NCI-H524 (cell line): ENCODE results near the gene SLC6A18.

Source experiments
- DNase-seq, 2 experiments: peaks; one replicate each; lab custom pipeline; 2025; lab: John Stamatoyannopoulos, UW

Gene SLC6A18

DNA sequence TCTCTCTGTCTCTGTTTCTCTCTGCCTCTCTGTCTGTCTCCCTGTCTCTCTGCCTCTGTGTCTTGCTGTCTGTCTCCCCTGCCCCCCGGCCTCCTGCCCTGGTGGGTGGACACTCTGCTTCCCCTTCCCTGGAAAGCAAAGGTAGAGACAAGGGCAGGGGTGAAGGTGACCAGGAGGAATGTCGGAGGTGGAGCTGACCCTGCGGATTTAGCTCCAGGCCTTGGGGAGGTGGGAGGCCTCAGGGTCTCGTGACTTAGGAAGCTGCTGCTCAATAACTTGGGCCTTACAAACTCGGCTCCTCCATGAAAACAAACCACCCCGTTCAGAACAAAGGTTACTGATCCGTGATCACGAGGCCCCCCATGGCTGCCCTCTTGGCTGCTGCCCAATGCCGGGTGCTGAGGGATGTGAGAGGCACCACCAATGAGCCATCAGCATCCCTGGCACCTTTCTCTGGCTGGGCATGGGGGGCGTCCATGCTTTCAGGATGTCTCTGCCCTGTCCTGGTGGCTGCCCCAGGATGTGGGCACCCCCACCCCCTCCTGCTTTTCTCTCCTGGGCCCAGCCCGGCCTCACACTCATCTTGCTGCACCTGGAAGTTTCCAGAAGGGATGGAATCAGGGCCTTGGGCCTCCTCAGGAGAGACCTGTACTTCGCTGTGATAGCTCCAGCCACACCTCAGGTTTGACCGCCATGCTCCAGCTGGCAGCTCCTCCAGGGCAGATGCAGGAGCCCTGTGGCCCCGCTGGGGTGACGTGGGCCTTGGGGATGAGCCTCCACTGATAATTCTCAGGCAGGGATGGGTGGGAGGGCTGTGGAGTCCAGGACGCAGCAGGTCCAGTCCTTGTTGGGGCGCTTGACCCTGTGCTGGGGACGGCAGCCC is 38.6 kb upstream of the SLC6A18 start:
- no peak for DNase-seq

DNA sequence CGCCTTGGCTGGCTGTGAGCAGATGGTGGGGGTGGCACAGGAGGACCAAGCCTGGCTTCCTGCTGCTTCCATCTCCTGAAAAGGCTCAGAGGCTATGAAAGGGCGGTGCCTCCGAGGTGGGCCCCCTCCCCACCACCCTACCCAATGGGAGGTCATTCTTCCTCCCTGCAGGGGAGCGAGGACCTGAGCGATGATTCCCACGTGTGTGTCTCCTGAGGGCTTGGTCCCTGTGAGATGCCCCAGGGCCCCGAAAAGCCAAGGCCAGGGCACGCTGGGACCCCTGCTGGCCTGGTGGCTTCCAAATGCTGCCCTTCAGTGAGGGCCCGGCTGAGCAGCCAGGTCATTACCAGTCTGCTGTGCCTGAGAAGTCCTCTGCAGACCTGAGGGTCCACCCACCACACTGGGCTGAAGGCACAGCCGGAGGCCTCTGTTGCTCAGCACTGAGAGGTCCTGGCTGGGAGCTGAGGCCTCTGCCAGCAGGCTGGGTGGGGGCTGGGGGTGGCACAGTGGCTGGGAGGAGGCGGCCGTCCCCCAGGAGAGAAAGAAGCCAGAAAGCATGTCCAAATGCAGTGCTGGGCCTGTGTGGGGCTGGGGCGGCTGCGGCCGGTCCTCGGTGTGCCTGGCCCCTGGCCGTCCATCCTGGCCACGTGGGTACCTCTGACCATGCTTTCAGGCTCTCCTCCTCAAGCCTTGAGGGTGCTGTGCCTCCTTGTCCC is 37.8 kb upstream of the SLC6A18 start:
- no peak for DNase-seq

DNA sequence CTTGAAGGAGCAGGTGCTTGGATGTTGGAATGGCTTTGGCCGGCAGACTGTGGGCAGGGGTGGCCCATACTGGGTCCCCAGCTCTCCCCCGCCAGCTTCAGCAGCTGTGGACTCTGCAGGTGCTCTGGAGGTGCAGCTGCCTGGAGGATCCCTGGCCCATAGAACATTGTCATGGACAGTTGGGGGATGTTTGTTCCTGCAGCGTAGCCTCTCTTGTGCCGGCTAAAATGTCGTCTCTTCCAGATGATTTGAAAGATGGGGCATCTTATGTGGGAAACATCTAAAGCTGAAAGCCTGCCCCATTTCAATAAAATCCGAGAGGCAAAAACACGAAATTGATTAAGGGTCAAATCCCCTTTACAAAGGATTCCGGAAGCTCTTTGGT is 37.2 kb upstream of the SLC6A18 start:
- no peak for DNase-seq

DNA sequence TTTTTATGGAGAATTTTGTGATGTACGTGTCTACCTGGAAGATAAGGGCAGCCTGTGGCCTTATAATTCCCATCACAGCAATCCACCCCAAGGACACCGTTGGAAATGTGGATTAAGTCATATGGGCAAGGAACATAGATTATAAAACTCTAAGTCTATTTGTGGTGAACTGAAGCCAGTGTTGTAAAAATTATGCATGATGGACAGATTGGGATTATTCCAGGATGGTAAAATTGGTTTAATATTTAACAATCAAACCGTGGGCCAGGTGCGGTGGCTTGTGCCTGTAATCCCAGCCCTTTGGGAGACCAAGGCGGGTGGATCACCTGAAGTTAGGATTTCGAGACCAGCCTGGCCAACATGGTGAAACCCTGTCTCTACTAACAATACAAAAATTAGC is 36.7 kb upstream of the SLC6A18 start:
- DNase-seq = no peak

DNA sequence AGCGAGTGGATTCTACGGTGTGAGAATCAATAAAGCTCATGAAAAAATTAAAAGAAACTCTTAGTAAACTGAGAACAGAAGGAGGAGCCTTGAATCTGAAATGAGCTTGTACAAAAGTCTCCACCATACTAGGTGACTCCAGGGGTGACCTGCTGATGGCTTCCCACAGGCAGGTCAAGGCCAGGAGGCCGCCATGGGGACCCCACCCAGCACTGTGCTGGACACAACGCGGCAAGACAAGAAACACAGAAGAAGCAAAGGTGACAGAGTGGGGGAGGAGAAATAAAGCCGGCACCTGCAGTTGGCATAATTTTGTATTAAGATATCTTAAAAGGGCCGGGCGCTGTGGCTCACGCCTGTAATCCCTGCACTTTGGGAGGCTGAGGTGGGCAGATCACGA is 35.9 kb upstream of the SLC6A18 start:
- no peak for DNase-seq

DNA sequence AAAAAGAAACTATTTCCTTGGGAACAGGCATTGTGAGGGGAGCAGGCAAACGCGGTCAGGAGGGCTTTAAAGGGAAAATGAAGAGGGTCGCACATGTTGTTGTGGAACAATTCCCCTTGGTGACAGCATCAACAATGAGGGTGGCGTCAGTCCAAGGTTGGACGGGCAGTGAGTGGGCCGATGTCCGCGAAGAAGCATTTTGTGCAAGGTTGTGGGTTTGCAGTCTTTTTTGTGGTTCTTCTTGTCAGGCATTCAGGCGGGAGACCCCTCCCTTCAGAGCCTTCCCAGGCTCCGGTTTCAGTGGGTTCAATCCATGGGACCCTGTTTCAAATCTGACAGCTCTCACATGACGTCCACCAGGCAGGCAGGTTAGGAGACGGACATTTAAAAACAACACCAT is 34.9 kb upstream of the SLC6A18 start:
- no peak for DNase-seq

DNA sequence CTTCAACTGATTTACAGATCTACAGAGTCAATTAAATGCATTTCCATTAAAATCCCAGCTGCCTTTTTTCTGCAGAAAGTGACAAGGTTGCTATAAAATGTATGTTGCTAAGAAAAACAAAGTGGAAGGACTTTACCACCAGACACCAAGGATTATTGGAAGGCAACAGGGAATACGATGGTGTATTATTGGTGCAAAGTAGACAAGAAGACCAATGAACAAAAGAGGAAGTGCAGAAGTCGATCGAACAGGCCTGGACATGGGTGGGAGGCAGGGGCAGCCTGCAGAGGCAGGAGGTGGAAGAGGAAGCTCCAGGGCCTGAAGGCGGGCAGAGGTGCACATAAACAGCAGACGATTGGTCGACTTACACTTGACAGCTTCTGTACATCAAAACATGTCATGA is 34.3 kb upstream of the SLC6A18 start:
- no peak for DNase-seq

DNA sequence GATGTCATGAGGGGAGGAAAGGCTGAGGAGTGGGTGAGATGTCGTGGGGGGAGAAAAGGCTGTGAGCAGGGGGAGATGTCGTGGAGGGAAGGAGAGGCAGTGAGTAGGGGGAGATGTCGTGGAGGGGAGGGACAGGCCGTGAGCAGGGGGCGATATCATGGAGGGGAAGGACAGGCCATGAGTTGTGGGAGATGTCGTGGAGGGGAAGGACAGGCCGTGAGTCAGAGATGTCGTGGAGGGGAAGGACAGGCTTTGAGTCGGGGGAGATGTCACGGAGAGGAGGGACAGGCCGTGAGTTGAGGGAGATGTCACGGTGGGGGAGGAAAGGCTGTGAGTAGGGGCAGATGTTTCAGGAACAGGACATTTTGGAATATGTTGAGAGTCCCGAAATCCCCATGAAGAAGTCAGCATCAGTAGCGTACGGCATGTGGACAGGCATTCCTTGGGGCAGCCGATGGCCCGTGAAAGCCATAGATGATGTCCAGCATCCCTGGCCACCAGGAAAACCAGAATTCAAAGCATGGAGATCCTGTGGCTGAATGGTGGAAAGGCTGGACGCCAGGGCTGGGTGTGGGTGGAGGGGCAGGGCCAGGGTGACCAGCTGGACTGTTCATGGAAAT is 32.1 kb upstream of the SLC6A18 start:
- DNase-seq = no peak

DNA sequence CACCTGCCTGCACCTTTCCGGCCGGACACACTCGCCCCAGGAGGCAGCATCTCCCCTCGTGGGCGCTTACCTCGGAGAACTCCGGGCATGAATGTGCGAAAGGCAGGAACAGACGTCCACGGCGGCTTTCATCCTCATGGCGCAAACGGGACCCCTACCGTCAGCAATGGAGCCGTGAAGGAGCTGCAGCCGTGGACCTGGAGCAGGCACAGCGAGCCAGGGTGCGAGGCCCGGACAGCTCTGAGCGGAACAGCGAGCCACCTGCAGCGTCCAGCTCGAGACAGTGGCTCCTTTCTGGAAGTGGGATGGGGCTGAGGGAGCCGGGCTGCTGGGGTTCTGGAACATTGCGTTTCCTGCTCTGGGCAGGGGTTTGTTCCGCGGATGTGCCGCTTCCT is 31.6 kb upstream of the SLC6A18 start:
- DNase-seq = no peak

DNA sequence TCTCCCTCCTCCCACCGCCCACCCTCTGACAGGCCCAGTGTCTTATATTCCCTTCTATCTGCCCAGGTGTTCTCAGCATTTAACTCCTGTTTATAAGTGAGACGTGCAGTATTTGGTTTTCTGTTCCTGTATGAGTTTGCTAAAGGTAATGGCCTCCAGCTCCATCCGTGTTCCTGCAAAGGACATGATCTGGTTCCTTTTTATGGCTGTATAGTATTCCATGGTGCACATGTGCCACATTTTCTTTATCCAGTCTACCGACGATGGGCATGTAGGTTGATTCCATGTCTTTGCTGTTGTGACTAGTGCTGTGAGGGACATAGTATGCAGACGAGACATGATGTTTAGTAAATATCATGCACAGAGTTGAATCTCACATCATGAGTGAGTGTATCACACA is 30.8 kb upstream of the SLC6A18 start:
- no peak for DNase-seq

DNA sequence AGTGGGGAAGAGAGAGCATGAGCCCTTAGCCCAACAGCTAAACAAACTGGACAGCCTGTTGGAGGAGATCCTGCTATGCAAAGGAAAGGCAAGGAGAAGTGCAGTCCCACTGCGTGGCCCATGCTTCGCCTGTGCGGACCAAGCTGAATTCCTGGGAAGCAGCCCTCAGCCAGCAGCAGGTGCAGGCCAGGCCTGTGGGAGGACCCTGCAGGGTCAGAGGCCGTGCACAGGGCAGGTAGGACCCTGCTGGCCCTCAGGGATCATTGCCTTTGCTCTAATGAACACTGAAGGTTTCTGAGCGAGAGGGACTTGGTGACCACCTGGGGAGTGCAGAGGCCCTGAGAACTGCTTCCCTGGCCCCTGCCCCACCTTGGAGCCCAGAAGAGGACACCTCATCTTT is 29.7 kb upstream of the SLC6A18 start:
- no peak for DNase-seq

DNA sequence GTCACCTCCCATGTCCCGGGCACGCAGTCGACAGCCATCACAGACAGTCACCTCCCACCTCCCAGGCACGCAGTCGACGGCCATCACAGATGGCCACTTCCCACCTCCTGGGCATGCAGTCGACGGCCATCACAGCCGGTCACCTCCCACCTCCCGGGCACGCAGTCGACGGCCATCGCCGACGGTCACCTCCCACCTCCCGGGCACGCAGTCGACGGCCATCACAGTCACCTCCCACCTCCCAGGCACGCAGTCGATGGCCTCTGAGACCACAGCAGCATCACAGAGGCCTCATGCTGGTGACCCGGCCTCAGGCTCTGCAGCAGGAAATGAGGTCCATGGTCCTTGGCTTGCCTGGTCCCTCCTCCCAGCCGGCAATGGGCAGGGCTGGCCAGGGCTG is 29.3 kb upstream of the SLC6A18 start:
- no peak for DNase-seq

DNA sequence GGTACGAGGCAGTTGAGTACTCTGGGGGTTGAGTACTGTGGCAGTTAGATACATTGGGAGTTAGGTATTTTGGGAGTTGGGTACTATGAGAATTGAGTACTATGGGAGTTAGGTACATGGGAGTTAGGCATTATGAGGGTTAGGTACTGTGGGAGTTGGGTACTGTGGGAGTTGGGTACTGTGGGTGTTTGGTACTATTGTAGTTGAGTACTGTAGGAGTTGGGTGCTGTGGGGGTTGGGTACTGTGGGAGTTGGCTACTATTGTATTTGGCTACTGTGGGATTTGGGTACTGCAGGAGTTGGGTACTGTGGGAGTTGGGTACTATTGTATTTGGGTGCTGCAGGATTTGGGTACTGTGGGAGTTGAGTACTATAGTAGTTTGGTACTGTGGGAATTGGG is 28.6 kb upstream of the SLC6A18 start:
- DNase-seq = no peak

DNA sequence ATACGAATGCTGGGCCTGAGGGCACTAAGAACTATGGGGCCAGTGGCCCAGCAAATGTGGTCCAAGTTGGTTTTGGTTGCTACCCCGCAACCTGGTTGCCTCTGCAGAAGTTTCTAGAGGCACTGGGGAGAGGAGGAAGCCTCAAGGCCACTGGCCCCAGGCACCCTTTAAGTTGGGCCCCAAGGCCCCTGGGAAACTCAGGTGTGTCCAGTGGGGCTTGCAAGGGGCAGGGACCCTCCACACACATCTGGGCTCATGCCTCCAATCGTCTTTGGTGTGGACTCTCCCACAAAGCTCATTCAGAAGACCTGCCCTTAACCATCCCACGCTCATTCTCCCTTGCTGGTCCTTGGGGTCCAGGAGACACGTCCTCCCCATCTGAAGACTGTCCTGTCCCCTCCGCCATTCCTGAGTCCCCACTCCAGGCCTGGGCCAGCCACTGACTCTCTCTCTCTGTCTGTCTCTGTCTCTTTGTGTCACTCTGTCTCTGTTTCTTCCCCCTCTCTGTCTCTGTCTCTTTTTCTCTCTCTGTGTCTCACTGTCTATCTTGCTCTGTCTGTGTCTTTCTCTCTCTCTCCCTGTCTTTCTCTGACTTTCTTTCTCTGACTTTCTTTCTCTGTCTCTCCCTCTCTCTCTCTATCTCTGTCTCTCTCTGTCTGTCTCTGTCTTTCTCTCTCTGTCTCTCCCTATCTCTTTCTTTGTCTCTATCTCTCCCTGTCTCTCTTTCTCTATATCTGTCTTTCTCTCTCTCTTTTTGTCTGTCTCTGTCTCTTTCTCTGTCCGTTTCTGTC is 27.1 kb upstream of the SLC6A18 start:
- DNase-seq = no peak

DNA sequence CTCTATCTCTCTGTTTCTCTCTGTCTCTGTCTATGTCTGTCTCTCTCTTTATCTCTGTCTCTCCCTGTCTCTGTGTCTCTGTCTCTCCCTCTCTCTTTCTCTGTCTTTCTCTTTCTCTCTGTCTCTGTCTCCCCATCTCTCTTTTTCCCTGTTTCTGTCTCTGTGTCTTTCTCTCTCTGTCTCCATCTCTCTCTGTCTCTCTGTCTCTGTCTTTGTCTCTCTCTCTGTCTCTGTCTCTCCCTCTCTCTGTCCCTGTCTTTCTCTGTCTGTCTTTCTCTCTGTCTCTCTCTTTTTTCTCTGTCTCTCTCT is 25.9 kb upstream of the SLC6A18 start:
- no peak for DNase-seq

DNA sequence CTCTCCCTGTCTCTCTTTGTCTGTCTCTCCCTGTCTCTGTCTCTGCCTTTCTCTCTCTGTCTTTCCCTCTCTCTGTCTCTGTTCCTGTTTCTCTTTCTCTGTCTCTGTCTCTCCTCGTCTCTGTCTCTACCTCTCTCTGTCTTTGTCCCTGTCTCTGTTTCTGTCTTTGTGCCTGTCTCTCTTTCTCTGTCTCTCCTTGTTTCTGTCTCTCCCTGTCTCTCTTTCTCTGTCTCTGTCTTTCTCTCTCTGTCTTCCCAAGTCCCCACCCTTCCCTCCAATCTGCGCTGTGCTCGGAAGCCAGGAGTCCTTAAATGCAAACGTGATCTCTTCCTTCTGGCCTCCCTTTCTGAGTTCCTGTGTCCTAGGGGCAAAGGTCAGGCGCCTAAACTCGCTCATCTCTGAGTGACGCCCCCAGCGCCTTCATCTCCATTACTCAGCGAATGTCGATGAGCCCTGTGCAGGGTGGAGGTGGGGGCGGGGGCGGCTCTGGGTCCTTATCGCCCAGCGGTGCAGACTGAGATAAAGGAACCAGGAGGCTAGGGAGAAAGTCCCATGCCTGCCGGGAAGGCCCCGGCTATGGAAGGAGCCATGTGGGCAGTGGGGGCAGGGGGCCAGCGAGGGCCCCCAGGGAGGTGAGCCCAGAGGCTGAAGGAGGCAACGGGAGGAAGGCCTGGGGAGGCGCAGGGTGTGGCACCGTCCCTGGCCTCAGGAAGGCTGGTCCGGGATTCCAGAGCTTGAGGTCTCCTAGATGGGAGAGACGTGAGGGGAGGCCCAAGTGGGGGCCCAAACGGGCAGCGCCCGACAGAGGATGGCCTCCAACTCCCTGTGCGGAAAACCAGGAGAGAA is 25.3 kb upstream of the SLC6A18 start:
- no peak for DNase-seq

DNA sequence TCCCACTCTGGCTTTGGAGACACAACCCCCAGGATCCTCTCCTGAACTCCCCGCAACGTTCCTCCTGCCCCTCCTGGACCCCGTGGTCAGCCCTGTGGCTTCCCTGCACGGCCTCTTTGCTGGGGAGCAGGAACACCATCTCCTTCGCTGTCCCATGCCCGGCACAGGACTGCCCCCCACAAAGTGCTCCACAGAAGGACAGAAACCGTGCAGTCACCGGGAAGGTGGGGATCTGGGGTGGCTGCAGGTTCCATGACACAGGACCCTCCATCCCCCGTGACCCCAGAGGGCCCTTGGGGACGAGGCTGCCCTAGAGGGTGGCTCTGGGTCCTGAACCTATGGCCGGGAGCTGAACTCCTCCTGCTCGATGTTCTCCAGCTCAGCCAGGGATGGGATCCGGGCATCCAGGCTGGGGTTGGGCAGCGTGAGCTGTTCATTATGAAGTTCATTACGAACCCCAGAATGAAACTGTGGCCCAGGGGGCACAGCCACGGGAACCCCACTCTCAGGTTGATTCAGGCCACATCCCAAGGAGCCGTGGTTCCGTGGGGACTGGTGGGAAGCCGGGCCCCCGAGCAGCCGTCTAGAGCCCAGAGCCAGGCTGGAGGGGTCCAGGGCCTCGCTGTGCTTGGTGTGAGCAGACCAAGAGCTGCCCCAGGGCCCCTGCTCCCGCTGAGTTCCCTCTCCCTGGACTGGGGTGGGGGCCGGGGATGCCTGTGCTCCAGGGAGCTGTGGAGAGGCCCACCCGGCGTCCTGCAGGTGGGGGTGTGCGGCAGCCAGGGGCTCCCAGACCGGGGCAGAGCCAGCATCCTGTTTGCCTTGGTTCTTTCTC is 24.5 kb upstream of the SLC6A18 start:
- no peak for DNase-seq

DNA sequence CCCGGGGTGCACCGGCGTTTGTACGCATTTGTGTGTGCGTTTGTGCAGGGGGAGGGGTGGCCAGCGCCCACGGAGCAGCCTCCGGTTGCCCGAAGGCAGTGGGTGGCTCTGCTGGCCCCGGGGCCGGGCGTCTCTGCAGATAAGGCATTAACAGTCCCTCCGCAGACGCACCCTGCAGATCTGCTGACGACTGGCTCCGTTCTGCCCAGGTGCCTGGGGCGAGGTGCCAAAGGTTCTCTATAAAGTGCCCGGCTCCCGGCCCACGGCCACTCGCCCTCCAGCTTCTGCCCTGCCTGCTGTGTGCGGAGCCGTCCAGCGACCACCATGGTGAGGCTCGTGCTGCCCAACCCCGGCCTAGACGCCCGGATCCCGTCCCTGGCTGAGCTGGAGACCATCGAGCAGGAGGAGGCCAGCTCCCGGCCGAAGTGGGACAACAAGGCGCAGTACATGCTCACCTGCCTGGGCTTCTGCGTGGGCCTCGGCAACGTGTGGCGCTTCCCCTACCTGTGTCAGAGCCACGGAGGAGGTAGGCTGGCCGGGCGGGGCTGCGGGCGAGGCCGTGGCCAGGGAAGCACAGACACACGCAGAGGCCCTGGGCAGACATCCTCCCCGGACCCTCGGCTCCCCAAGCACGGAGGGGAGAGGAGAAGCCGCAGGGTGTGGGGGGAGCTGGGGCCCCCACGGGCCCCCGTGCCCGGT is 23.7 kb upstream of the SLC6A18 start, which contains the start of gene SLC6A19:
Gene SLC6A19 (plus strand): TSS at position 269 of the 699 bp plus-strand sequence. CDS start 56 bp downstream, at position 325.
- DNase-seq = no peak

DNA sequence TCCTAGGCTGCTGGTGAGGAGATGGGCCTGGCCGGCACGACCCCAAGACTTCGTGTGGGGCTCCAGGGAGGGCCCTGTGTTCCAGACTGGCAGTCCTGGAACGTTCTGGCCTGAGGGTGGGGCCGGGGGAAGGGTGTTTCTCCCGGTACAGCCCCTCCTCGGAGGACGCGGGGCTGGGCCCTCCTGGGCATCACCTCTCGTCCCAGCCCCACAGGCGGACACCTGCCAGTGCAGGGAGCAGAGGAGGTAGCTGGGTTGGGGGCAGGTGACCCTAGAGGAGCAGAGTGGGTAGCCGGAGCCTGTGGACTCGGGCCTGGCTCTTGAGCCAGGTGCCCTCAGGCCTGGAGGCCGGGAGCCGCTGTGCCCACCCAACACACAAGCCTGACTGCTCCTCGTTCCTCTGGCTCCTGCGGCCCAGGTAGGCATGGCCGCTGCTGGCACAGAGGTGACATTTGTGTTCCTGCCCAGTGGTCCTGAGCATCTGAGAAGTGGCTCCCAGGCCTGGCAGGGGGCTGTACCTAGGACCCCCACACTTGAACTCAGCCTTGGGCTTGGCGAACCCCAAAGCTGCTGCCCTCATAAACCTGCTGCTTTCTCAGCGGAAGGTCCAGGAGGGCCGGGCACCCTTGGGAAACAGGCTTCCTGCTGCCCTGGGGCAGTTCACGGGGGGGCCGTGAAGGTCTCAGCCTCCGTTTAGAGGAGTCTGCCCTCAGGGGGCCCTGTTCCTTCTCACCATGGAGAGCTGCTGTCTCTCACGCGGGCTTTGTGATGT is 23.0 kb upstream of the SLC6A18 start:
- no peak for DNase-seq
